Small intestine (tissue), 7 donors: ENCODE data around the gene CECR2. TPM values are rescaled to one million over a fixed set of nuclear protein-coding genes. Genes with fewer than 3 reads are reported as not detected.

Experiments
- DNase-seq, 2 donors: peaks; one replicate each; pipeline versions ENCODE4 v3.0.0 to v3.0.0-alpha.2; 2013
- FAIRE-seq: peaks from 2 replicates; lab custom pipeline; 2012; peaks lifted over from hg19 to GRCh38; lab: Jason Lieb, UNC
- H3K27ac ChIP-seq, 3 donors: one replicate each; pipeline ENCODE4 v1.5.1; 2013; ENCODE audit warnings: low read length in 2 of 3, mild to moderate bottlenecking in 2 of 3, control low read depth in 1 of 3, inconsistent platforms in 1 of 3, low read depth in 1 of 3, moderate library complexity in 1 of 3
- H3K27me3 ChIP-seq, 3 donors: one replicate each; pipeline ENCODE4 v1.6.1; 2013; ENCODE audit warnings: low read length in 3 of 3, inconsistent platforms in 1 of 3; ENCODE audit not compliant: control insufficient read depth in 3 of 3, insufficient read depth in 3 of 3
- H3K36me3 ChIP-seq, 3 donors: one replicate each; pipeline ENCODE4 v1.6.1; 2013; ENCODE audit warnings: low read length in 3 of 3, inconsistent platforms in 1 of 3, low read depth in 1 of 3, mild to moderate bottlenecking in 1 of 3, moderate library complexity in 1 of 3; ENCODE audit not compliant: control insufficient read depth in 3 of 3, insufficient read depth in 2 of 3
- H3K4me1 ChIP-seq, 3 donors: one replicate each; pipeline ENCODE4 v1.6.1; 2013; ENCODE audit warnings: low read length in 2 of 3, inconsistent platforms in 1 of 3, low read depth in 1 of 3, mild to moderate bottlenecking in 1 of 3, moderate library complexity in 1 of 3; ENCODE audit not compliant: control insufficient read depth in 3 of 3, insufficient read depth in 2 of 3
- H3K4me3 ChIP-seq, 3 donors: one replicate each; pipeline ENCODE4 v1.5.1; 2013; ENCODE audit warnings: low read length in 3 of 3, control low read depth in 1 of 3, inconsistent platforms in 1 of 3, low read depth in 1 of 3, mild to moderate bottlenecking in 1 of 3, moderate library complexity in 1 of 3
- H3K9me3 ChIP-seq, 2 donors: one replicate each; pipeline ENCODE4 v1.6.1; 2013; ENCODE audit warnings: low read depth in 1 of 2, low read length in 1 of 2; ENCODE audit not compliant: control insufficient read depth in 2 of 2, insufficient read depth in 1 of 2
- WGBS, 3 donors: extraction: QIAGEN DNeasy Blood & Tissue Kit; methylation state at CpG; one replicate each; pipeline ENCODE4 v1.1.7; 2013; 5-methylcytosine and 5-hydroxymethylcytosine counted together
- polyA plus RNA-seq, 4 donors: library from polyadenylated mRNA; stranded (reverse) in 3 of 4; unstranded in 1 of 4; fragments of 200-250 nt in 3 of 4; fragments of 120-200 nt in 1 of 4; gene quantifications; one replicate each; pipeline versions ENCODE4 v1.2.1 to v1.2.3, GENCODE V29; 2013
- donor health status: healthy with polysubstance abuse.
- donor health status: control.
- donor health status: control.
- donor health status: Bipolar disorder and iron deficiency.
- donor health status: healthy.

The CECR2 gene
- polyA plus RNA-seq, 4 donors, result under 0.01 to 0.84 (median 0.34) TPM

DNA sequence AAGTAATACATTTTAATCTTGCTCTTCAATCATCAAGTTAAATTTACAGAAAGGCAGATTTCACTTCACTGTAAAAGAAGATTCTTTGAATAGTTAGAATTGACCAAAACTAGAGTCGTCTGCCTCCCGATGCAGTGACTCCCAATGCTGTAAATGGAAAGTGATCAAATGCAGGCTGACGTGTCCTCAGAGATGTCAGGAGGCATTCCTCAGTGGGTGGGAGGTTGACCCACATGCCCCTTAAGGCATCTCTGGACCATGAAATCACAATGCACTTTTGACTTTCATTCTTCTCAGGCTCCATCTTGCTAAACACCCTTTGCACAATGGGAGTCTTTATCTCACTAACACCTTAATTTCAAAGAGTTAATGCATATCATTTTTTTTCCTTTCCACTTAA, 19.0 kb upstream of the CECR2 start:
- Histone ChIP-seq H3K27ac (no peak overlapping the region), H3K36me3 (no peaks in the 10 kb centered on the region), H3K9me3 (no peaks in the 10 kb centered on the region), H3K4me3 (no peak overlapping the region), H3K4me1 (no peaks in the 10 kb centered on the region), H3K27me3 (no peaks in the 10 kb centered on the region)
- WGBS, 3 donors, result 72 to 80% (median 73%) methylated on average over 3 of the region's 3 CpGs
- no peak for FAIRE-seq
- no peak for DNase-seq

DNA sequence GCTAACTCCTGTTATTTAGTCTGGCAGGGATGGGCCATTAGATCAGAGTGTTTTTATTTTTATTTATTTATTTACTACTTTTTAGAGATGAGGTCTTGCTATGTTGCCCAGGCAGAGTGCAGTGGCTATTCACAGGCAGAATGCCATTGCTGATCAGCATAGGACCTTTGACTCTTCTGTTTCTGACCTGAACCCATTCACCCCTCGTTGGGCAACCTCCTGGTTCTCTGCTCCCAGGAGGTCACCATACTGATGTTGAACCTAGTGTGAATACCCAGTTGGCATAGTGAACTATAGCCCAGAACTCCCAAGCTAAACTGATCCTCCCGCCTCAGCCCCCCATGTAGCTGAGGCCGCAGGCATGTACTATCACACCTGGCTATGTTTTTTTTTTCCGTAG, 16.5 kb upstream of the CECR2 start:
- WGBS, 3 donors, result 75 to 86% (median 79%) methylated on average over 4 of the region's 4 CpGs
- Histone ChIP-seq H3K4me1 (no peaks in the 10 kb centered on the region), H3K27ac (no peak overlapping the region), H3K9me3 (no peaks in the 10 kb centered on the region), H3K36me3 (no peaks in the 10 kb centered on the region), H3K4me3 (no peak overlapping the region), H3K27me3 (no peaks in the 10 kb centered on the region)
- DNase-seq (no peak), FAIRE-seq (no peak)

DNA sequence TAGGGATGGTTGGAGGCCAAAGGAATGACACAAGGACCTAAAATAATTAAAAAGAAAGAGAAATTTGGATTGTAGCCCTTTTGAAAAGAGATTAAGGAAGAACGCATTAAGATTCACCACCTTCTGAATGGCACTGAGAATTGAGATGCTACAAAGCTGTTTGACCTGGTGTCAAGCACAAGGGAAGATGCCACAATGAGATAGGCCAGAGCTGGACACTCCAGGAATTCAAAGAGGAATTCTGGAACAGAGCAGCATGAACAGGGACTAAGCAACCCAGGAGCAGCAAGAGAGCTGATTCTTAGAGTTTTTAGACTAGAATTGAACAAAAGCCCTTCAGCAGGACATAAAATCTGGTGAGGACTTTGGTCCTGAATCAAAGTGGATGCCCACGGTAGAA, 11.6 kb upstream of the CECR2 start:
- no peaks in the 10 kb centered on the region for H3K27me3 ChIP-seq
- FAIRE-seq (no peak), DNase-seq (no peak)
- no peak overlapping the region for H3K4me3 ChIP-seq
- H3K36me3 ChIP-seq, result no peaks in the 10 kb centered on the region
- no peaks in the 10 kb centered on the region for H3K4me1 ChIP-seq
- no peaks in the 10 kb centered on the region for H3K9me3 ChIP-seq
- WGBS, 3 donors, result 62 to 79% (median 73%) methylated on average over 2 of the region's 2 CpGs
- H3K27ac ChIP-seq, result no peak overlapping the region

DNA sequence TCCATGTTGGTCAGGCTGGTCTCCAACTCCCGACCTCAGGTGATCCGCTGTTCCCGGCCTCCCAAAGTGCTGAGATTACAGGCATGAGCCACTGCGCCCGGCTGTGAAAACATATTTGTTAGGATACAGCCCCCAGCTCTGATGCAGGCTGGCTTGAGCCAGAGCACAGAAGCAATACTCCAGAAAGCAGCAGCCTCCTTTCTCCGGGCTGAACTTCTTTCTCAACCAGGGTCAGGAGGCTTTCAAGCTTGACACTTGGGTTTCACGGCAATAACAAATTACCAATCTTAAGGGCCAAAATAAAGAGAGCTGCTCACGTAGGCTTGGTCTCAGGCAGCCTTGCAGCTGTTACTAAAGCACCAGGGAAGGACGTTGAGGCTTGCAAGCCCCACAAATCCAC, 10.8 kb upstream of the CECR2 start:
- Histone ChIP-seq H3K4me3 (no peak overlapping the region), H3K36me3 (no peaks in the 10 kb centered on the region), H3K4me1 (no peaks in the 10 kb centered on the region), H3K9me3 (no peaks in the 10 kb centered on the region), H3K27ac (no peak overlapping the region), H3K27me3 (no peaks in the 10 kb centered on the region)
- WGBS, 3 donors, result 67 to 73% (median 68%) methylated on average over 9 of the region's 9 CpGs
- DNase-seq, result no peak
- FAIRE-seq, result no peak

DNA sequence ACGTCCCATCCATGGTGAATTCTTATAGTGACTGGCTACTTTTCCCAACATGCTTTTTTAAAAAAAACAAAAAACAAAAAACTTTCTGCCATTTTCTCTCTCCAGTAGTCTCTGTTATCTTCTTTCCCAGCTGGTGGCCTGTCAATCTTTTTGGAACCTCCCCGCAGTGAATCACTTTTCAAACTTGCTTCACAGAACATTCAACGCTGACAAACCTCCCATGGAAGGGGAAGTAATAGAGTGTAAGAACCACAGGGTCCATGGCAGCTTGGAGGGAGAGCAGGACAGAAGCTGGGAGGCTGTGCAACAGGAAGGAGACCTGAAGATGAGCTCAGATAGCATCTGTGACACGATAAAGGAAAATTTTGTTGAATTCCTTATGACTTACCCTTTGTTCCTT, 9.8 kb upstream of the CECR2 start:
- Histone ChIP-seq H3K4me3 (no peak overlapping the region), H3K27ac (no peak overlapping the region), H3K4me1 (no peaks in the 10 kb centered on the region), H3K27me3 (no peaks in the 10 kb centered on the region), H3K36me3 (no peaks in the 10 kb centered on the region), H3K9me3 (no peaks in the 10 kb centered on the region)
- DNase-seq (no peak), FAIRE-seq (no peak)
- 57 to 59% (median 58%) methylated on average over 4 of the region's 4 CpGs for WGBS, 3 donors

DNA sequence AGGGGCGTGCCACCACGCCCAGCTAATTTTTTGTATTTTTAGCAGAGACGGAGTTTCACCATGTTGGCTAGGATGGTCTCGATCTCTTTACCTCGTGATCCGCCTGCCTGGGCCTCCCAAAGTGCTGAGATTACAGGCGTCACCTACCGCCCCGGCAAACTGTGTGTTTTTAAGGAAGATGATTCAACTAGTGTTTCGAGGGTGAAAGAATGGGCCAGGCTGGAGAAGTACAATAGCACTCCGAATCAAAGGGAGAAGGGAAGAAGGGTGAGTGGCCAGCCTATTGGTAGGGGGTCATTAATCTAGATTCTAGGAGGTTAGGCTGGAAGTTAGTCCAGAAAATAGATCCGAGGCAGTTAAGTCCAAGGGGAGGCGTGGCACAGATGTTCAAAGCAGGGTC, 2.9 kb upstream of the CECR2 start:
- no peak for DNase-seq
- H3K4me1 ChIP-seq, result no peaks in the 10 kb centered on the region
- no peak overlapping the region for H3K27ac ChIP-seq
- no peak overlapping the region for H3K4me3 ChIP-seq
- peaks cover 6 to 33% (median 15%) of the 10 kb centered on the region in 3 donors for H3K27me3 ChIP-seq
- FAIRE-seq, result no peak
- WGBS, 3 donors, result 59 to 79% (median 67%) methylated on average over 13 of the region's 13 CpGs
- no peaks in the 10 kb centered on the region for H3K9me3 ChIP-seq
- H3K36me3 ChIP-seq, result no peaks in the 10 kb centered on the region

DNA sequence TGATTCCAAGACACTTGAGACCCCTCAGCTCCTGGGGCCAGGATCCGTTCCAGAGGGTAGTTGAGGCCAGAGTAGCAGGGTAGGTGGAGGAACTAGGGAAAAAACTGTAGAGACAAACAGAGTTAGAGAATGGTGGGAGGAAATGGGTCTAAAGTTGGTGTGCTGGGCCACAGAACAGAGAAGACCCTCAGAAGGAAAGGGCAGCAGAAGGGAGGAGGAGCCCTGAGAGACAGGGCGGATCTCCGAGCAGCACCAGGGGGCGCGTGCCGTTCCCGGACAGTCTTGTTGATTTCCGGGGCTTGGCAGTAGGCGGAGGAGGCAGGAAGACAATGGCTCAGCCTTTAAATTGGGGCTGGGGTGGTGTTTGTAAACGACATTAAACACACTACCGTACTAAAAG, 2.4 kb upstream of the CECR2 start:
- no peak overlapping the region for H3K4me3 ChIP-seq
- H3K27me3 ChIP-seq, result peaks cover 6 to 36% (median 15%) of the 10 kb centered on the region in 3 donors
- H3K36me3 ChIP-seq, result no peaks in the 10 kb centered on the region
- no peaks in the 10 kb centered on the region for H3K4me1 ChIP-seq
- no peak overlapping the region for H3K27ac ChIP-seq
- no peaks in the 10 kb centered on the region for H3K9me3 ChIP-seq
- peak in 1 of 2 donors; percentile 32 for DNase-seq
- 11 to 14% (median 14%) methylated on average over 11 of the region's 11 CpGs for WGBS, 3 donors
- no peak for FAIRE-seq

DNA sequence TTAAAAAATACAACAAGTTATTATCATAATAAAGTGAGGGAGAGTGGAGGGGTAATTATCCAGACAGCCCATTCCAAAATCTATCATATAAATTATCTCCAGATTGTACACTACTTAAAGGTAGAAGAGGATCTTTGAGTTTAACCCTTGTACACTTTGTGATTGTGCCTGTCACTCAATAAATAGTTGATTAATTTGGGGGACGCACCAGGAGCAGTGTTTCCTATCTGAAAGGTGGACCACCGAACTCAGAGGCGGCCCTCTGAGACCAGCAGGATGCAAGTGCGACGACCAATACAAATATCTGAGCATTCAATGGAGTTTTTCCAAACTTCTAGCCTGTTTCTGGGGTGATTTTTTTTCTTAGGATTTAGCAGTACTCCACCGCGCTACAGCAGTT, 1.1 kb upstream of the CECR2 start:
- H3K27ac ChIP-seq, result no peak overlapping the region
- H3K4me3 ChIP-seq, result peak overlapping the region in 1 of 3 donors; percentile 44
- FAIRE-seq, result no peak

More for the DNA sequence above, 1.1 kb upstream of the CECR2 start:
- Histone ChIP-seq H3K9me3 (no peaks in the 10 kb centered on the region), H3K4me1 (no peaks in the 10 kb centered on the region), H3K36me3 (no peaks in the 10 kb centered on the region), H3K27me3 (peaks cover 6 to 36% (median 15%) of the 10 kb centered on the region in 3 donors)
- WGBS, 3 donors, result 4 to 12% (median 8%) methylated on average over 7 of the region's 7 CpGs
- no peak for DNase-seq
